ENCODE data around the gene HCFC1. TPM values are rescaled to one million over a fixed set of nuclear protein-coding genes. Genes with fewer than 3 reads are reported as not detected.

The HCFC1 gene
- total and polyA plus RNA-seq, 2 of the 8 experiments (the other 6 are each of a cell fraction or from before 2014, with no cell fraction given): 24.9 to 117 TPM

DNA sequence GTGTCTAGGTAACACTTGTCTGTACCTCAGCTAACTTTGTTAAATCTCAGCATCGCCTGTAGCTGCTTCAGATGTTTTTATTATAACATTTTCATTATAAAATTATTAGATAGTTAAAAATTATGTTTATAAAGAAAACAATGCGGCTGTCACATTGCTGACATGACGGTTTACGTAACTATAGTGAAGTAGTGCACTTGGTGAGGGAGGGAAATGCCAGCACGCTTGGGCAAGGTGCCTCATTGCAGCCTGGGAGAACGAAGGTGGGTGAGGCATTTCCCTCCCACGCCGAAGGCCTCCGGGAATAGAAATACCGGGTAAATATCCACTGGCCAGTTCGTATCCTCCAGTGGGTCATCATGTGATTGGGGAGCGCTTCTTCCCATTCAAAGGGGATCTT, 16.9 kb upstream of the HCFC1 start:
- Histone ChIP-seq H2AK5ac (ENCODE audit: low read depth, low read length) (no peak overlapping the region), H3K18ac (ENCODE audit: extremely low read depth, low read length) (no peak overlapping the region), H3K56ac (replicated peaks; ENCODE audit: insufficient read length, low read depth, low read length) (no peak overlapping the region), H2BK15ac (ENCODE audit: low read length) (no peak overlapping the region), H2AFZ (ENCODE audit: low read length) (no peak overlapping the region), H3K79me1 (ENCODE audit: low read depth, low read length) (no peaks in the 10 kb centered on the region), H3K4me2 (ENCODE audit: insufficient read depth in 1 of 2, low read depth in 2 of 2, low read length in 2 of 2) (no peak overlapping the region), H3K23me2 (ENCODE audit: low read depth, low read length) (no peaks in the 10 kb centered on the region), H2BK5ac (ENCODE audit: low read depth, low read length) (no peak overlapping the region), H3K27me3 (replicated peaks in 1 of 4; ENCODE audit: control insufficient read depth in 3 of 4, extremely low read depth in 1 of 4, insufficient read depth in 3 of 4, low read length in 3 of 4) (no peaks in the 10 kb centered on the region), H3K4me3 (ENCODE audit: extremely low read depth in 1 of 4, insufficient read depth in 2 of 4, low read depth in 3 of 4, low read length in 4 of 4) (no peak overlapping the region), H3K23ac (ENCODE audit: insufficient read length) (no peak overlapping the region), H4K20me1 (replicated peaks in 1 of 2; ENCODE audit: control insufficient read depth in 1 of 2, insufficient read depth in 2 of 2, low read length in 2 of 2) (no peaks in the 10 kb centered on the region), H2BK20ac (ENCODE audit: low read length) (no peak overlapping the region), H2BK12ac (ENCODE audit: low read depth, low read length) (no peak overlapping the region), H4K5ac (ENCODE audit: insufficient read length, low read depth, low read length) (no peak overlapping the region), H3K79me2 (ENCODE audit: control insufficient read depth in 1 of 2, insufficient read depth in 2 of 2, low read length in 2 of 2) (no peaks in the 10 kb centered on the region), H3K9ac (replicated peaks in 1 of 4; ENCODE audit: extremely low read depth in 1 of 4, low read depth in 3 of 4, low read length in 3 of 4) (no peak overlapping the region), H4K91ac (replicated peaks; ENCODE audit: insufficient read length, low read length) (no peak overlapping the region), H3K4ac (replicated peaks; ENCODE audit: insufficient read length, low read depth, low read length) (no peak overlapping the region), H3K36me3 (ENCODE audit: control insufficient read depth in 2 of 4, insufficient read depth in 4 of 4, low read length in 3 of 4) (no peaks in the 10 kb centered on the region), H3K14ac (ENCODE audit: insufficient read length) (no peak overlapping the region), H3K27ac (ENCODE audit: low read depth, low read length) (no peak overlapping the region), H4K8ac (ENCODE audit: extremely low read depth, insufficient read depth, low read length) (no peak overlapping the region), H3K4me1 (replicated peaks in 1 of 4; ENCODE audit: control insufficient read depth in 3 of 4, insufficient read depth in 4 of 4, low read length in 3 of 4) (no peaks in the 10 kb centered on the region), H2BK120ac (replicated peaks; ENCODE audit: low read depth, low read length) (no peak overlapping the region), H3K9me3 (ENCODE audit: insufficient read depth in 2 of 2, low read depth in 1 of 2, low read length in 1 of 2) (no peaks in the 10 kb centered on the region)
- WGBS, 2 experiments (ENCODE audit: extremely low coverage in 1 of 2, insufficient coverage in 1 of 2, insufficient read length in 1 of 2, insufficient replicate concordance in 2 of 2, low coverage in 1 of 2, low lambda C conversion rate in 2 of 2, missing lambda C conversion rate in 1 of 2): 91% methylated on average over 7 of the region's 12 CpGs; no CpG with 5 or more reads in 1 of the 2 experiments
- no peak for FAIRE-seq
- ChIA-PET CTCF (ENCODE audit: partially characterized antibody) (no interaction called here), POLR2A (ENCODE audit: partially characterized antibody) (no interaction called here)
- DNase-seq (ENCODE audit: low read depth in 1 of 2, low spot score in 2 of 2): no peak
- no peak for TF ChIP-seq TEAD4 (IDR thresholded peaks at IDR 0.05; ENCODE audit: low read depth, low read length)
- no peak for TF ChIP-seq GTF2F1 (IDR thresholded peaks at IDR 0.05; ENCODE audit: borderline replicate concordance, low read depth, low read length)
- no peak for TF ChIP-seq NANOG (IDR thresholded peaks at IDR 0.05; ENCODE audit: insufficient read depth, low read depth, low read length, poor library complexity, severe bottlenecking)
- TF ChIP-seq SP1 (IDR thresholded peaks at IDR 0.05; ENCODE audit: low read depth, low read length): no peak
- no peak for TF ChIP-seq TAF7 (optimal IDR thresholded peaks at IDR 0.05; ENCODE audit: borderline replicate concordance, low read depth, low read length)
- TF ChIP-seq KDM1A (IDR thresholded peaks at IDR 0.05; ENCODE audit: borderline replicate concordance, low read length): no peak
- no peak for TF ChIP-seq NRF1 (IDR thresholded peaks at IDR 0.05; ENCODE audit: low read depth, low read length)
- TF ChIP-seq BRCA1 (IDR thresholded peaks at IDR 0.05; ENCODE audit: low read depth, low read length): no peak
- TF ChIP-seq, protein P1, sequence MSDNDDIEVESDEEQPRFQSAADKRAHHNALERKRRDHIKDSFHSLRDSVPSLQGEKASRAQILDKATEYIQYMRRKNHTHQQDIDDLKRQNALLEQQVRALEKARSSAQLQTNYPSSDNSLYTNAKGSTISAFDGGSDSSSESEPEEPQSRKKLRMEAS (IDR thresholded peaks at IDR 0.05): no peak
- TF ChIP-seq CEBPB (IDR thresholded peaks at IDR 0.05; ENCODE audit: low read depth, low read length): no peak
